H1 (cell line): ENCODE data around the gene TMPRSS11B. TPM values are rescaled to one million over a fixed set of nuclear protein-coding genes. Genes with fewer than 3 reads are reported as not detected.

ENCODE experiments used
- CTCF ChIA-PET: fragments of 300-600 bp; sonication (Branson Sonifier 250); formaldehyde crosslinking; loops from one replicate; lab custom pipeline; 2021; ENCODE audit not compliant: partially characterized antibody; lab: Charles Lee
- POLR2A ChIA-PET: fragments of 300-600 bp; sonication (Branson Sonifier 250); formaldehyde crosslinking; loops from one replicate; lab custom pipeline; 2021; ENCODE audit warnings: inconsistent platforms; ENCODE audit not compliant: partially characterized antibody; lab: Charles Lee
- DNase-seq, 2 experiments: peaks; one replicate each; pipeline versions ENCODE4 v3.0.0 to v3.0.0-alpha.2; 2010 to 2022; ENCODE audit warnings: low spot score in 2 of 2, low read depth in 1 of 2, mixed read lengths in 1 of 2
- FAIRE-seq: peaks from 2 replicates; lab custom pipeline; 2011; peaks lifted over from hg19 to GRCh38; lab: Jason Lieb, UNC
- H2AFZ ChIP-seq: 2 replicates; pipeline ENCODE4 v1.8.1; 2012; ENCODE audit warnings: low read length, inconsistent platforms
- H2AK5ac ChIP-seq: 2 replicates; pipeline ENCODE4 v1.6.1; 2013; ENCODE audit warnings: low read depth, low read length
- H2BK120ac ChIP-seq: replicated peaks from 2 replicates; pipeline ENCODE3; 2013; ENCODE audit warnings: low read depth, low read length, inconsistent platforms
- H2BK12ac ChIP-seq: 2 replicates; pipeline ENCODE4 v1.6.1; 2013; ENCODE audit warnings: low read depth, low read length
- H2BK15ac ChIP-seq: 2 replicates; pipeline ENCODE4 v1.6.1; 2013; ENCODE audit warnings: low read length
- H2BK20ac ChIP-seq: 2 replicates; pipeline ENCODE4 v1.6.1; 2013; ENCODE audit warnings: low read length
- H2BK5ac ChIP-seq: 2 replicates; pipeline ENCODE4 v1.6.1; 2013; ENCODE audit warnings: low read depth, low read length
- H3K14ac ChIP-seq: 2 replicates; pipeline ENCODE4 v1.6.1; 2013; ENCODE audit warnings: inconsistent platforms; ENCODE audit not compliant: insufficient read length
- H3K18ac ChIP-seq: 2 replicates; pipeline ENCODE4 v1.6.1; 2013; ENCODE audit warnings: low read length; ENCODE audit errors: extremely low read depth
- H3K23ac ChIP-seq: 2 replicates; pipeline ENCODE4 v1.6.1; 2013; ENCODE audit warnings: inconsistent platforms; ENCODE audit not compliant: insufficient read length
- H3K23me2 ChIP-seq: 2 replicates; pipeline ENCODE4 v1.6.1; 2013; ENCODE audit warnings: low read depth, low read length
- H3K27ac ChIP-seq: 2 replicates; pipeline ENCODE4 v1.6.1; 2011; ENCODE audit warnings: low read depth, low read length, inconsistent platforms
- H3K27me3 ChIP-seq, 4 experiments: replicated peaks in 1 of 4; 1 replicate in 1 of 4; 2 replicates in 3 of 4; pipeline versions ENCODE4 v1.6.1 to v1.8.1; 2011 to 2013; ENCODE audit warnings: low read length in 3 of 4, mild to moderate bottlenecking in 3 of 4, inconsistent platforms in 2 of 4, mixed read lengths in 2 of 4, moderate library complexity in 1 of 4; ENCODE audit not compliant: control insufficient read depth in 3 of 4, insufficient read depth in 3 of 4; ENCODE audit errors: extremely low read depth in 1 of 4
- H3K36me3 ChIP-seq, 4 experiments: 2 replicates each; pipeline versions ENCODE4 v1.6.1 to v1.8.1; 2011 to 2013; ENCODE audit warnings: mild to moderate bottlenecking in 4 of 4, low read length in 3 of 4, moderate library complexity in 2 of 4, control low read depth in 1 of 4, inconsistent platforms in 1 of 4; ENCODE audit not compliant: insufficient read depth in 4 of 4, control insufficient read depth in 2 of 4
- H3K4ac ChIP-seq: replicated peaks from 2 replicates; pipeline ENCODE3; 2013; ENCODE audit warnings: low read length, low read depth, mixed read lengths, inconsistent platforms; ENCODE audit not compliant: insufficient read length
- H3K4me1 ChIP-seq, 4 experiments: replicated peaks in 1 of 4; 1 replicate in 1 of 4; 2 replicates in 3 of 4; pipeline versions ENCODE4 v1.6.1 to v1.8.1; 2011 to 2013; ENCODE audit warnings: low read length in 3 of 4, inconsistent platforms in 2 of 4, mixed read lengths in 1 of 4; ENCODE audit not compliant: insufficient read depth in 4 of 4, control insufficient read depth in 3 of 4
- H3K4me2 ChIP-seq, 2 experiments: 2 replicates each; pipeline versions ENCODE4 v1.6.1 to v1.8.1; 2011 to 2013; ENCODE audit warnings: low read depth in 2 of 2, low read length in 2 of 2, control low read depth in 1 of 2, inconsistent platforms in 1 of 2, mild to moderate bottlenecking in 1 of 2; ENCODE audit not compliant: insufficient read depth in 1 of 2
- H3K4me3 ChIP-seq, 4 experiments: fragments of 200-600, 300-600 bp in 1 of 4; sonication (generic), shearing (Covaris generic), sonication (Bioruptor Twin) in 1 of 4; 2 replicates each; pipeline versions ENCODE4 v1.5.1 to v1.8.1; 2011 to 2016; ENCODE audit warnings: low read length in 4 of 4, low read depth in 3 of 4, control low read depth in 2 of 4, inconsistent platforms in 2 of 4, mild to moderate bottlenecking in 2 of 4, mixed read lengths in 1 of 4, moderate library complexity in 1 of 4; ENCODE audit not compliant: insufficient read depth in 2 of 4; ENCODE audit errors: extremely low read depth in 1 of 4
- H3K56ac ChIP-seq: replicated peaks from 2 replicates; pipeline ENCODE3; 2013; ENCODE audit warnings: low read depth, mild to moderate bottlenecking, mixed read lengths, low read length, inconsistent platforms; ENCODE audit not compliant: insufficient read length
- H3K79me1 ChIP-seq: 2 replicates; pipeline ENCODE4 v1.6.1; 2013; ENCODE audit warnings: low read depth, low read length, control low read depth
- H3K79me2 ChIP-seq, 2 experiments: 2 replicates each; pipeline versions ENCODE4 v1.6.1 to v1.8.1; 2012 to 2013; ENCODE audit warnings: low read length in 2 of 2, mild to moderate bottlenecking in 2 of 2, inconsistent platforms in 1 of 2; ENCODE audit not compliant: insufficient read depth in 2 of 2, control insufficient read depth in 1 of 2
- H3K9ac ChIP-seq, 4 experiments: replicated peaks in 1 of 4; 1 replicate in 1 of 4; 2 replicates in 3 of 4; pipeline versions ENCODE4 v1.6.1 to v1.8.1; 2011 to 2013; ENCODE audit warnings: low read depth in 3 of 4, low read length in 3 of 4, control low read depth in 2 of 4, mild to moderate bottlenecking in 2 of 4, moderate library complexity in 2 of 4, inconsistent platforms in 1 of 4; ENCODE audit errors: extremely low read depth in 1 of 4
- H3K9me3 ChIP-seq, 2 experiments: 2 replicates each; pipeline versions ENCODE4 v1.6.1 to v1.8.1; 2012 to 2013; ENCODE audit warnings: mild to moderate bottlenecking in 2 of 2, moderate library complexity in 2 of 2, control low read depth in 1 of 2, inconsistent platforms in 1 of 2, low read depth in 1 of 2, low read length in 1 of 2, mixed read lengths in 1 of 2; ENCODE audit not compliant: insufficient read depth in 2 of 2
- H4K20me1 ChIP-seq, 2 experiments: replicated peaks in 1 of 2; 2 replicates each; pipeline versions ENCODE3 to v1.8.1; 2011 to 2013; ENCODE audit warnings: inconsistent platforms in 2 of 2, low read length in 2 of 2, mild to moderate bottlenecking in 1 of 2; ENCODE audit not compliant: insufficient read depth in 2 of 2, control insufficient read depth in 1 of 2
- H4K5ac ChIP-seq: 2 replicates; pipeline ENCODE4 v1.6.1; 2013; ENCODE audit warnings: low read length, low read depth, mixed read lengths, inconsistent platforms; ENCODE audit not compliant: insufficient read length
- H4K8ac ChIP-seq: 2 replicates; pipeline ENCODE4 v1.8.0; 2013; ENCODE audit warnings: mild to moderate bottlenecking, moderate library complexity, low read length, inconsistent platforms; ENCODE audit not compliant: insufficient read depth; ENCODE audit errors: extremely low read depth
- H4K91ac ChIP-seq: replicated peaks from 2 replicates; pipeline ENCODE3; 2013; ENCODE audit warnings: low read length, mixed read lengths, inconsistent platforms; ENCODE audit not compliant: insufficient read length
- CHD2 ChIP-seq: IDR thresholded peaks from 2 replicates; pipeline ENCODE4 v1.6.1; 2012; ENCODE audit warnings: low read length, improper control_type of control experiment
- PHF8 ChIP-seq: fragments of 200-600 bp; sonication (generic); conservative IDR thresholded peaks from 2 replicates; pipeline ENCODE4 v1.7.1; 2012; ENCODE audit warnings: low read depth, mild to moderate bottlenecking, inconsistent platforms, low read length, moderate library complexity
- SIRT6 ChIP-seq: IDR thresholded peaks from one replicate; pipeline ENCODE4 v1.7.1; 2012; ENCODE audit warnings: low read length, inconsistent platforms
- WGBS, 2 experiments: shearing (Covaris generic) in 1 of 2; methylation state at CpG; one replicate each; pipeline versions ENCODE4 v1.1.6 to v1.1.7; 2013 to 2015; ENCODE audit warnings: low lambda C conversion rate in 2 of 2, mixed read lengths in 2 of 2, inconsistent platforms in 1 of 2, low coverage in 1 of 2, missing lambda C conversion rate in 1 of 2; ENCODE audit not compliant: insufficient replicate concordance in 2 of 2, insufficient coverage in 1 of 2, insufficient read length in 1 of 2; ENCODE audit errors: extremely low coverage in 1 of 2, missing lambda C conversion rate in 1 of 2; 5-methylcytosine and 5-hydroxymethylcytosine counted together
- polyA plus RNA-seq, 7 experiments: library from polyadenylated mRNA; depleted of rRNA in 3 of 7; stranded (reverse) in 5 of 7; unstranded in 2 of 7; fragments of >200 nt in 5 of 7; fragments of 200-250 nt in 2 of 7; gene quantifications; 1 replicate in 5 of 7; 2 replicates in 1 of 7; 4 replicates in 1 of 7; pipeline versions ENCODE4 v1.2.1 to v1.2.3, GENCODE V29; 2011 to 2013; ENCODE audit warnings: missing spikeins in 2 of 7, mixed read lengths in 2 of 7
- total RNA-seq: library from RNA; stranded (reverse); fragmentation: NEBNext Ultra II Directional; extraction: Animal tissue kit (Norgen Biotek cat#: 25700); gene quantifications from 2 replicates; pipeline ENCODE4 v1.2.1, GENCODE V29; 2021
- TF ChIP-seq, protein P1 (sequence below): IDR thresholded peaks from 2 replicates; pipeline ENCODE4 v1.6.1; 2011; ENCODE audit warnings: low read depth, mild to moderate bottlenecking, low read length; ENCODE audit not compliant: insufficient read depth

Gene TMPRSS11B
- total and polyA plus RNA-seq, 2 of the 8 experiments (the other 6 are each of a cell fraction or from before 2014, with no cell fraction given), result not detected

GRCh38 chr4:68209003-68209402, 36.5 kb downstream of the TMPRSS11B start:
- no peak overlapping the region for H3K4ac ChIP-seq
- H3K18ac ChIP-seq, result no peak overlapping the region
- ChIA-PET CTCF (no interaction called here), POLR2A (no interaction called here)
- H3K27me3 ChIP-seq, result no peaks in the 10 kb centered on the region
- H4K5ac ChIP-seq, result no peak overlapping the region
- no peaks in the 10 kb centered on the region for H3K36me3 ChIP-seq
- no peak overlapping the region for H3K23ac ChIP-seq
- no peak overlapping the region for H2BK15ac ChIP-seq
- H3K79me2 ChIP-seq, result no peaks in the 10 kb centered on the region
- no peak overlapping the region for H3K27ac ChIP-seq
- no peaks in the 10 kb centered on the region for H3K79me1 ChIP-seq
- H2BK5ac ChIP-seq, result no peak overlapping the region
- no peak overlapping the region for H2AFZ ChIP-seq
- H2BK12ac ChIP-seq, result no peak overlapping the region
- WGBS, 2 experiments, result 76% methylated on average over 1 of the region's 1 CpG; no CpG with 5 or more reads in 1 of the 2 experiments
- no peak for FAIRE-seq
- H4K91ac ChIP-seq, result no peak overlapping the region
- no peak for DNase-seq
- TF ChIP-seq, protein P1, sequence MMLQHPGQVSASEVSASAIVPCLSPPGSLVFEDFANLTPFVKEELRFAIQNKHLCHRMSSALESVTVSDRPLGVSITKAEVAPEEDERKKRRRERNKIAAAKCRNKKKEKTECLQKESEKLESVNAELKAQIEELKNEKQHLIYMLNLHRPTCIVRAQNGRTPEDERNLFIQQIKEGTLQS, result no peak
- no peak for TF ChIP-seq PHF8
- no peak for TF ChIP-seq CHD2
- TF ChIP-seq SIRT6, result no peak
- no peaks in the 10 kb centered on the region for H4K20me1 ChIP-seq
- H3K56ac ChIP-seq, result no peak overlapping the region
- H3K4me1 ChIP-seq, result no peaks in the 10 kb centered on the region
- no peak overlapping the region for H3K9ac ChIP-seq
- H3K9me3 ChIP-seq, result peaks cover 4 to 6% of the 10 kb centered on the region in 2 experiments; a peak in 2 of 4 replicates
- no peak overlapping the region for H2AK5ac ChIP-seq
- no peaks in the 10 kb centered on the region for H3K23me2 ChIP-seq
- no peak overlapping the region for H3K4me3 ChIP-seq
- no peak overlapping the region for H2BK120ac ChIP-seq
- H3K4me2 ChIP-seq, result no peak overlapping the region
- no peak overlapping the region for H3K14ac ChIP-seq
- H4K8ac ChIP-seq, result no peak overlapping the region
- no peak overlapping the region for H2BK20ac ChIP-seq
